IPS-18a (cell line): ENCODE measurements around the gene FOXE1.

Source experiments
- H3K27ac ChIP-seq: one replicate; pipeline ENCODE4 v1.5.1; 2013; ENCODE audit warnings: low read length
- H3K27me3 ChIP-seq: one replicate; pipeline ENCODE4 v1.6.1; 2013; ENCODE audit warnings: mild to moderate bottlenecking, low read length; ENCODE audit not compliant: control insufficient read depth, insufficient read depth
- H3K36me3 ChIP-seq: one replicate; pipeline ENCODE4 v1.6.1; 2013; ENCODE audit warnings: low read depth, low read length; ENCODE audit not compliant: control insufficient read depth
- H3K4me1 ChIP-seq: one replicate; pipeline ENCODE4 v1.6.1; 2013; ENCODE audit warnings: low read depth, low read length; ENCODE audit not compliant: control insufficient read depth
- H3K4me3 ChIP-seq: one replicate; pipeline ENCODE4 v1.5.1; 2013; ENCODE audit warnings: low read length
- H3K9ac ChIP-seq: one replicate; pipeline ENCODE4 v1.6.1; 2013; ENCODE audit warnings: mild to moderate bottlenecking, low read length, moderate library complexity
- H3K9me3 ChIP-seq: one replicate; pipeline ENCODE4 v1.6.1; 2013; ENCODE audit warnings: low read depth, low read length; ENCODE audit not compliant: control insufficient read depth

FOXE1 gene

GRCh38 chr9:97850746-97851445 lies 2.1 kb upstream of the FOXE1 start:
- Histone ChIP-seq H3K9me3 (no peaks in the 10 kb centered on the region), H3K9ac (no peak overlapping the region), H3K27ac (no peak overlapping the region), H3K4me1 (peaks cover 11% of the 10 kb centered on the region), H3K4me3 (no peak overlapping the region), H3K36me3 (no peaks in the 10 kb centered on the region), H3K27me3 (peaks cover 100% of the 10 kb centered on the region)

- no peak overlapping the region for H3K27ac ChIP-seq
- H3K9ac ChIP-seq: no peak overlapping the region
- H3K36me3 ChIP-seq: no peaks in the 10 kb centered on the region
- peaks cover 100% of the 10 kb centered on the region for H3K27me3 ChIP-seq
- no peaks in the 10 kb centered on the region for H3K9me3 ChIP-seq
- H3K4me1 ChIP-seq: peaks cover 11% of the 10 kb centered on the region
- no peak overlapping the region for H3K4me3 ChIP-seq
Measured at GRCh38 chr9:97851446-97851883, 1.6 kb upstream of the FOXE1 start.

- H3K36me3 ChIP-seq: no peaks in the 10 kb centered on the region
- no peak overlapping the region for H3K27ac ChIP-seq
- peaks cover 100% of the 10 kb centered on the region for H3K27me3 ChIP-seq
- no peaks in the 10 kb centered on the region for H3K9me3 ChIP-seq
- H3K4me1 ChIP-seq: peaks cover 11% of the 10 kb centered on the region
- no peak overlapping the region for H3K9ac ChIP-seq
- H3K4me3 ChIP-seq: peak overlapping the region; percentile 40
Measured at GRCh38 chr9:97852001-97852398, 1.0 kb upstream of the FOXE1 start.

- peaks cover 11% of the 10 kb centered on the region for H3K4me1 ChIP-seq
- H3K27me3 ChIP-seq: peaks cover 100% of the 10 kb centered on the region
- no peak overlapping the region for H3K27ac ChIP-seq
- H3K36me3 ChIP-seq: no peaks in the 10 kb centered on the region
- no peaks in the 10 kb centered on the region for H3K9me3 ChIP-seq
- peak overlapping the region; percentile 40 for H3K4me3 ChIP-seq
- H3K9ac ChIP-seq: no peak overlapping the region
Measured at GRCh38 chr9:97852399-97853055, 499 bp upstream of the FOXE1 start.

- Histone ChIP-seq H3K27ac (no peak overlapping the region), H3K4me1 (peaks cover 8% of the 10 kb centered on the region), H3K27me3 (peaks cover 100% of the 10 kb centered on the region), H3K9me3 (no peaks in the 10 kb centered on the region), H3K9ac (no peak overlapping the region), H3K4me3 (peak overlapping the region; percentile 43), H3K36me3 (no peaks in the 10 kb centered on the region)
Measured at GRCh38 chr9:97853844-97854695, 1.0 kb downstream of the FOXE1 start.

- no peak overlapping the region for H3K9ac ChIP-seq
- H3K4me3 ChIP-seq: no peak overlapping the region
- no peaks in the 10 kb centered on the region for H3K9me3 ChIP-seq
- no peak overlapping the region for H3K27ac ChIP-seq
- H3K4me1 ChIP-seq: peaks cover 8% of the 10 kb centered on the region
- H3K27me3 ChIP-seq: peaks cover 100% of the 10 kb centered on the region
- no peaks in the 10 kb centered on the region for H3K36me3 ChIP-seq
Measured at GRCh38 chr9:97854696-97855485, 1.9 kb downstream of the FOXE1 start.

GRCh38 chr9:97855486-97855875 lies 2.5 kb downstream of the FOXE1 start:
- Histone ChIP-seq H3K27ac (no peak overlapping the region), H3K4me1 (peaks cover 8% of the 10 kb centered on the region), H3K4me3 (no peak overlapping the region), H3K27me3 (peaks cover 100% of the 10 kb centered on the region), H3K9ac (no peak overlapping the region), H3K36me3 (no peaks in the 10 kb centered on the region), H3K9me3 (no peaks in the 10 kb centered on the region)

GRCh38 chr9:97855899-97856298 lies 2.9 kb downstream of the FOXE1 start:
- peaks cover 8% of the 10 kb centered on the region for H3K4me1 ChIP-seq
- no peak overlapping the region for H3K27ac ChIP-seq
- H3K9me3 ChIP-seq: no peaks in the 10 kb centered on the region
- H3K27me3 ChIP-seq: peaks cover 100% of the 10 kb centered on the region
- no peak overlapping the region for H3K9ac ChIP-seq
- no peaks in the 10 kb centered on the region for H3K36me3 ChIP-seq
- H3K4me3 ChIP-seq: no peak overlapping the region

- Histone ChIP-seq H3K4me3 (peak overlapping the region; percentile 4), H3K27me3 (peaks cover 100% of the 10 kb centered on the region), H3K27ac (no peak overlapping the region), H3K36me3 (no peaks in the 10 kb centered on the region), H3K9me3 (no peaks in the 10 kb centered on the region), H3K9ac (no peak overlapping the region), H3K4me1 (peaks cover 8% of the 10 kb centered on the region)
Measured at GRCh38 chr9:97856857-97857605, 4.0 kb downstream of the FOXE1 start.

GRCh38 chr9:97857606-97858392 lies 4.8 kb downstream of the FOXE1 start:
- Histone ChIP-seq H3K4me3 (peak overlapping the region; percentile 4), H3K4me1 (peaks cover 8% of the 10 kb centered on the region), H3K27ac (no peak overlapping the region), H3K36me3 (no peaks in the 10 kb centered on the region), H3K9me3 (no peaks in the 10 kb centered on the region), H3K9ac (no peak overlapping the region), H3K27me3 (peaks cover 100% of the 10 kb centered on the region)
